HG03354 (cell line): ENCODE results near the gene ZNF516.

Experiments used
- ATAC-seq: cut with Tn5 transposase; IDR thresholded peaks from one replicate; pipeline ENCODE4 v1.9.1; 2021; ENCODE audit warnings: mild to moderate bottlenecking; ENCODE audit not compliant: unreplicated experiment, poor library complexity, severe bottlenecking

ZNF516 gene

DNA sequence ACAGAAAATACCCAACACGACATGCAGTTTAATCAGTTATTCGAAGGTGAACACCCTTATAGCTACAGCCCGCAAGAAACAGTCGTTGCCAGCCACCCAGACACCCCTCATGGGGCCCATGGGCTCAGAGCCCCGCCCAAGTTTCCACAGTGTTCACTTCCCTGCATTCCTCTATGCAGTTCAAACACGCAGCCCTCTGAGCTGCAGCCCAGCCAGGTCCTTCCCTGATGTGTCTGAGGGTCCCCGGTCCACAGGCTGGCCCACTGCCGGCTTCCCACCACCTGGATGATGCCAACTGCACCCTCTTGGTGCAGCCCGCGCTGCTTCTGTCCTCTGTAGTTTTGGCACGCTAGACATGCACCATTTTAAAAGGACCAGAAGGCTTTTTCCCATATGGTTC is 87.4 kb downstream of the ZNF516 start:
- no peak for ATAC-seq

DNA sequence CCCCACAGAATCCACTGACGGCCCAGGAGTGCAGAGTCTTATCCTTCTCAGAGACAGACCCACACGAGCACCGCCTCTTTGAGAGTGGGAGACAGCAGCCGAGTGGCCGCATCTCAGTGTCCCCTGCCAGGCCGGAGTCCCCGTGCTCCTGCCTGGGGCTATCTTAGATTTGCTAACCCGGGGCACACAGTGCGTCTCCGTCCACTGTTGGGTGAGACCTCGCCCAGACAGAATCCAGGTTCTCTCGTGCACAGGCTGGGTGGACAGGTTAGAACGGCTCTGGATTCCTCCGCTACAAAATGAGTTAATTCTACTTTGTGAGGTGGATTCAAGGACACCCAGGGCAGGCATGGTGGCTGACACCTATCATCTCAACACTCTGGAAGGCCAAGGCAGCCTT is 88.3 kb downstream of the ZNF516 start:
- no peak for ATAC-seq

DNA sequence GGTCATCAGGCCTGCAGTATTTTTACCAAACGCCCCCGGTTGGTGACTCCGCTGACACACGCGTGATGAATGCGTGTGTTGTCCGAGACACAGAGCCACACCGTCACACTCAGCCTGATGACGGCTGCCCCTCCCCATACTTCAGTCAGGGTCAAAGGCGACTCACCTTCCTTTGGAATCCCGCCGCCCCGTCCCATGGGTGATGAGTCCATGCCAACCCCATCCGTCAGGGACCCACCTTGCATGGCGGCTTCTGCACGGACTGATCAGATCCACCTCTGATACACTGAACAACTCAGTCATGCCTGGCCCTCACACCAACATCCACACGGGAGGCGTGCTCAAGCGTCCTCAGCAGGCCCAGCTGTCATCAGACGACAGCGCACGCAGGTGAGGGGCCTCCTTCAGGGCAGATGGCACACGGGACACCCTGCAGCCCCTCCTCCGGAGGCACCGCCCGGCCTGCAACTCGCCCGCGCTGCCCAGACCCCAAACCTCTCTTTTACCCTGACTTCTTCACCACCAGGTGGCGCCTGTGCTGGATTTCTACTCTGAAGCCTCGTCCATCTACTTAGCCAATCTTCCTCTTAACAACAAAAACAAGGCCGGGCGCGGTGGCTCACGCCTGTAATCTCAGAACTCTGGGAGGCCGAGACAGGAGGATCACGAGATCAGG is 89.2 kb downstream of the ZNF516 start:
- ATAC-seq: peak; percentile 64

DNA sequence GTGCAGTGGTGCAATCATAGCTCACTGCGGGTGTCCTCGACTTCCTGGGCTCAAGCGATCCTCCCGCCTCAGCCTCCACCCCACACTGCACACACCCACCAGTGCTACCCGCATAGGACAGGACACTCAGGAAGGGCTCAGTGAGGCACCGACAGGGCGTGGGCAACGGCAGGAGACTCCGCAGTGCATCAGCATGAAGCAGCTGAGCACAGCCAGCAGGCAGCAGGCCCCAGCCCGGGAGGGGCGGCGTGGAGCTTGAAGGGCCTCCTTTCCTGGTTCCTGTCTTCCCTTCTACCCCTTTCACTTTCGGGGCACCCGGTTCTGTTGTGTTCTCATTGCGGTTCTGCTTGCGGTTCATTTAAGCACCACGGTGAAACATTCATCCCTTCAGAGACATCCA is 89.8 kb downstream of the ZNF516 start:
- ATAC-seq: no peak

DNA sequence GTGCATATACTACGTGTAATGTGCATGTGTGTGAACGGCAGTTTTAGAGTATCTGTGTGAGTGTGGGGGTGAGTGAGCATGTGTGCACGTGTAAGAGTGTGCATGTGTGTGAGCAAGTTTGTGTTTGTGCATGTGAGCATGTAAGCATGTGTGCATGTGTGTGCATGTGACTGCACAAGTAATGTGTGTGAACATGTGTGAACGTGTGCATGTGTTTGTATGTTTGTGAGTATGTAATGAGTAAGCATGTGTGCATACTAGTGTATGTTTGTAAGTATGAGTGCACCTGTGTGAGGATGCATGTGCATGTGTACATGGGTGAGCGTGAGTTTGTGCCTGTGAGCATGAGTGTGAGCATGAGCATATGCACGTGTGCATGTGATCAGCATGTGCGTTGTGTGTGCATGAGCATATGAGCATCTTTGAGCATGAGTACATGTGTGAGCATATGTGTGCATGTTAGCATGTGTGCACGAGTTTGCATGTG is 90.7 kb downstream of the ZNF516 start:
- ATAC-seq: no peak

DNA sequence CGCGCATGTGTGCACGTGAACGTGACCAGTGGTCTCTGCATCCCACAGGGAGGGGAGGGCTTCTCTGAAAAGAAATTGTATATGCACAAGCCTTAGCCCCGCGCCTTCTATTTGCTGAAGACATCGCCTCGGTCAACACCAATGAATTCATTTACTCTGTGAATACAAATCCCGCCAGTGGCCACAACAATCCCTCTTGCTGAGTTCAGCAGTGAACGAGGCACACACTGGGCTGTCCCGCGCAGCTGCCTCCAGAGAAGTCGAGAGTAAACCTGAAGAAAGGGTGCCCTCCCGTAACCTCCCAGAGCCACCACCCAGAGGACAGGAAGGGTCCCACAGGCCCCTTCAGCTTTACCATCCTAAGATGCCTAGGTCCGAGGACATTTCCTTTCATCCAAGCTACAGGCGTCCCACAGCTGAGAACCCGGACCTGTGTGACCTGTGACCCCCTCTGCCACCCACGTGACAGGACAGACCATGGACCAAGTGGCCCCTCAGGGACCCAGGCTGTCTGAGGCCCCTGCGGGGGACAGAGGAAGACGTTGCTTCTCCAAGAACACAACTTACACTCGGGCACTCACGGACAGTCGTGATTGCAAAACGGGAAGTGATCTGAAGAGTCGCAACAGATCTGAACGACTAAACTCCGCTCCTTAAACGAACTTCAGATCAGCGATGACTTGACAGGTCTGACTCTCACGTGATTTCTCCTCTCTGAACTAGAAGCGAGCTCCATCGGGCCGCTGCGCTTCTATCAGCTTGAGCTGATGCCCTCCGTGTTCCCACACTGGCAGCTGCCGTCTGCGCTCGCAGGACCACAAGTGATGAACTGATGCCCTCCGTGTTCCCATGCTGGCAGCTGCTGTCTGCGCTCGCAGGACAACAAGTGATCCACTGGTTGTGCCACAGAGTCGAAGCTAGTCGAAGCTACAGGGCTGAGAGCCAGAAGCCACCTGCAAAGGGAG is 92.7 kb downstream of the ZNF516 start:
- no peak for ATAC-seq

DNA sequence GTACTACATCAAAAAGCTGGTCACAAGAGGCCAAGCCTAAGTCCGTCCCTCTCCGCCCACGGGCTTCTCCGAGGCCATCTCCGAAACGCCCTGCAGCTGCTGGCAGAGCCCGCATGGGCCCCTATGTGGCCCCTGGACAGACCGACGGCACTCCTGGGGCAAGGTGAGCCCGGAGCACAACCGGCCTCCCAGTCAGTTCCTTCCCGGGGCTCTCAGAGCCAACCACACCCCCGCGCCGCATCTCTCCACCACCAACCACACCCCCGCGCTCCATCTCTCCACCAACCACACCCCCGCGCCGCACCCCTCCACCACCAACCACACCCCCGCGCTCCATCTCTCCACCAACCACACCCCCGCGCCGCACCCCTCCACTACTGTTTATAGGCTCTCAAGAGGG is 93.5 kb downstream of the ZNF516 start:
- no peak for ATAC-seq

DNA sequence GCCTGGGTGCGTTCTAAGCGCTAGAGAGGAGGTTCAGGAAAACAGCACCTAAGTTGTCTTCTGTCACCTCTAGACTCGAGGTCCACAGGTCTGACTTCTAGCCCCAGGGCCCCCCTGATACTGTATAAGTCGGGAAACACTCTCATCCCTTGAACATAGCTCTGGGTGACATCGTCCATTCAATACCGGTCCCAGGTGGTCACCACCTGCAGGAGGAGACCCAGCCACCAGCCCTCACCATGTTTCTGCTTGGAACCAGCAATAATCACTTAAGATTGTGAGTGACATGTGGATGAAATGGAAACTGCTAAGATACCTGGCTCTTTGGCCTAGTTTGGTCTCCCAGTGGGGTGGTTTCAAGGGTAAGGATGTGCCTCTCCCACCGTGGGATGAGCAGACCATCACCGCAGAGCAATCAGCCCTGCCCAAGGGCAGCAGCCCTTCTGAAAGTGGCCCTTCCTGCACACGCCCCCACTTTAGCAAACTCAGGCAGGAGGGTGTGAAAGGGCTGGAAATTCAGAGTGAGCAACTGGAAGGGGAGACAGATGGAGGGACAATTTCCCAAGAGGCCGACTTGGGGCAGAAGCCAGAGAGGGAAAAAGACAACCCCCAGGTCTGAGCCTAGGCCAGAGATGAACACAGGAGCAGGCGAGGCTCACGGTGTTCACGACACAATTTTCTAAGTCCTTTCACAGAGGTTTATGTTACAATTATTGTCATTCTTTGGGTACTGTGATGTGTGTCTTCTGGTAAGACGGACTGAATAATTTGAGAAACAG is 95.2 kb downstream of the ZNF516 start:
- ATAC-seq: no peak

DNA sequence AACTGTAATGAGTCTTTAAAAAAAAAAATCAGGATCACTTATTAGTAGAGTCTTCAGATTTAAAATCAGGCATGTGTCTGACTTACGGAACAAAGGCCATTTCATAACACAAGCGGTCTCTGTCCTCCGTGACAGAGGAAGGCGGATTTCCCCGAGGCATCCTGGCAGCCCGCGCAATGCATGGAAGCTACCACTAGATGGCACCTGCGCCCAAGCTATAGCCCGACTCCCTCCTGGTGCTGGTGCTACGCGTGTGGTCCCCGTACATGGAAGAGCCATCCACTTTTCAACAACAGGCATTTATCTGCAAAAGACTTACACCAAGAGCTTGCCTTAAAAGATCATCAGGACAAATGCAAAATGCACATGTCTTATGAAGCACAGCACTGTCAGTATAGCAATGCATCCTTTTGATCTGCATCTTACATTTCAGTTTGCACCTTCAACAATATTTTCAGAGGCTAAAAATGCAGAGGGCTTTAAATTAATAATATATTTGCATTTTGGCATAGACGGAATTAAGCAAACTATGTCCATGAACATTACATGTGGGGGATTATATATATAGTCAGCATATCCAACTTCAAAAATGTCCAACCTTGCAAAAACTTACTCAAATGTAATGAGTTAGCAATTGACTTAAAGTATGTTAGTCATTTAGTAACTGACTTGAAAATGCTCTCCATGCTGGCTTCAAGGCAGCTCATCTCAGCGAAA is 96.0 kb downstream of the ZNF516 start:
- ATAC-seq: peak; percentile 96

DNA sequence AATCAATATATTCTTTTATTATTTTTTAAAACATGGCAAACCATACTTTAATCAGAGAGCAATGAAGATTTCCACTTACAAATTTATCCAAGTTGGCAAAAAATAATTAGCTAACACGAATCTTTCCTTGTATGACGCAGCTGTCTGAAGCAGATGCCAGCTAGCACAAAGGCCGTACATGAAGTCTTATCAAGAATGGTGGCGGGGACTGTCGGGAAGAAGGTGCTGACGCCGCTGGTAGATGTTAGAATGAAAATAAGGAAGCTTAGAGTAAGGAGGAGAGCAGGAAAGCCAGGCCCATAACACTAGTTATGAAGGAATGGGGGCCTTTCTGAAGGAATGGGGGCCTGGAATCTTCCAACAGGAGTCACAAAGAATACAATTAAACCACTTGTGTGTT is 96.7 kb downstream of the ZNF516 start:
- no peak for ATAC-seq

DNA sequence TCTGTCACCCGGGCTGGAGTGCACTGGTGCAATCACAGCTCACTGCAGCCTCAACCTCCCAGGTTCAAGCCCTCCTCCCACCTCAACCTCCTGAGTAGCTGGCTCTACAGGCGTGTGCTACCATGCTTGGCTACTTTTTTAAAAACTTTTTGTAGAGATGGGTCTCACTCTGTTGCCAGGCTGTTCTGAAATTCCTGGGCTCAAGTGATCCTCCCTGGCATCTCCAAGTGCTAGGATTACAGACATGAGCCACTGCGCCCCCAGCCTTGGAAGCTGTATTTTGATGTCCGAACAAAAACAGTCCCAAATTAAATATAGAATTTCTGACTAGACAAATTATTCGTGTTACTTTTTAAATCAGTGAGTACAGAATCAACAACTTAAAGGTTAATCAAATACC is 97.4 kb downstream of the ZNF516 start:
- ATAC-seq: no peak

DNA sequence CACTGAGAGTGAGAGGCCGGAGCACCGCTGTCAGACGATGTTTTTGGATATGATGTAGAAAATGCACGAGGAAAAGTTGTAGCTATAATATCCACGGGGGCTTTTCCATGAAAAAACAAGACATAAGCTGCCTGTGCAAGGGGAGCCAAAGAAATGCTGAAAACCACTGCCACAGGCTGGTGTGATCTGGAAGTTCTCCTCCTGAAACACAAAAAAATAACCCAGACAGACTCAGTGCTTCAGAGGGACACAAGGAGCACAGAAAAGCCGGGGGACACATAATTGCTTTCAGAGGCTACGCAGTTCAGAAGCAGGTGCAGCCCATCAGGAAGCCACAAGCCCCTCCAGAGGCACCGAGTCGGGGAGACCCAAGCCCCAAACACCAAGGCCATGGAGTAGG is 98.2 kb downstream of the ZNF516 start:
- ATAC-seq: no peak

DNA sequence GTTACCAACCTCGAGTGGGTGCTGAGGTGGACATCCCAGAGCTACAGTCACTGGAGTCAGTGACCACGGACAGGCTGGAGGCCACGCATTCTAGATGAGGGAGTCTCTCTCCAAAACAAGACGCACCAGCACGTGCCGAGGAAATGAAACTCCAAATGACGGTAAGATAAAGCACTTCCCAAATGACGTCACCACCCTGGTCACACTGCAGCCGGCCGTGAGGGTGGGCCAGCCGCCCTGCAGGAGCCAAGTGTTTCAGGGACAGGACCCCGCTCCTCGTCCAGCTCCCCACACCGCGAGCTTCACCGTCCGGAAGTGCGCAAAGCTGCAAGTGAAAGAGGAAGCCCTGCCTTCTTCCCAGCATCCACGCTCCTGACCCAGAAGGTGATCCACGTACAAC is 99.4 kb downstream of the ZNF516 start:
- ATAC-seq: no peak

DNA sequence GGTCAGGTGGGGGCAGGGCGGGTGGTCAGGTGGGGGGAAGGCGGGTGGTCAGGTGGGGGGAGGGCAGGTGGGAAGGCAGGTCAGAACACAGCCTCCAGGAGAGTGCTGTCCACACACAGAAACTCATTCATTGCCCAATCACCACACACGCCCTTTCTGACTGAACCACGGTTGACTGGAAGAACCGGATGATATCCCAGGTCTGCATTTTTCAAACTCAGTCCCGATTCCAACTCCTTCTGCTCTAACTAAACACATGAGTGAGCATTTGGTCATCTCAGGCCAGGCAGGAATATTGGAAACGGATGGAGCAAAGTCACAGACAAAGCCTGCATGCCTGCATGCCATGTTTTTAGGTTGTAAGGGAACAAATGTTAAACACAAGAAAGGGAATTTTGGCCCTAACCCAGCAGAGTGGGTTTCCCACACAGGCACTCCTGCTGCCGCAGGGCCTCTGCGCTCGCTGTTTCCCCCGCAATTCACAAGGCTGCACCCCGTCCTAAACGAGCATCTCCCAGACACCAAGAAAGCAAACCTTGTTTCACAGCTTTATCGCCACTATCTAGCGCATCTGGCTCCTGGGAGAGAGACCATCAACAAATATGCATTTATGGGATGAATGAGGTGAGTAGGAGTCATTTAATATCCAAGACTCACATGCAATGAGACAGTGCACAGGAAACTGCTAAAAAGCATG is 100.1 kb downstream of the ZNF516 start:
- no peak for ATAC-seq

DNA sequence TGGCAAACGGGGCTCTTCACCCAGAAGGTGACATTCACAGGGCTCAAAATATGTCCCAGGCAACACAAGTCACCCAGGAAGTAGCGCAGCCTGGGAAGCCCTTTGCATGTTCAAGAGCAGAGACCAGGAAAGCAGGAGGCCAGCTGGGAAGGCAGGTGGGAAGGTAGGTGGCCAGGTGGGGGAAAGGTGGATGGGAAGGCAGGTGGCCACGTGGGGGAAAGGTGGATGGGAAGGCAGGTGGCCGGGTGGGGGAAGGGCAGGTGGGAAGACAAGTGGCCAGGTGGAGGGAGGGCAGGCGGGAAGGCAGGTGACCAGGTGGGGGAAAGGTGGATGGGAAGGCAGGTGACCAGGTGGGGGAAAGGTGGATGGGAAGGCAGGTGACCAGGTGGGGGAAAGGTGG is 102.7 kb downstream of the ZNF516 start:
- ATAC-seq: no peak

DNA sequence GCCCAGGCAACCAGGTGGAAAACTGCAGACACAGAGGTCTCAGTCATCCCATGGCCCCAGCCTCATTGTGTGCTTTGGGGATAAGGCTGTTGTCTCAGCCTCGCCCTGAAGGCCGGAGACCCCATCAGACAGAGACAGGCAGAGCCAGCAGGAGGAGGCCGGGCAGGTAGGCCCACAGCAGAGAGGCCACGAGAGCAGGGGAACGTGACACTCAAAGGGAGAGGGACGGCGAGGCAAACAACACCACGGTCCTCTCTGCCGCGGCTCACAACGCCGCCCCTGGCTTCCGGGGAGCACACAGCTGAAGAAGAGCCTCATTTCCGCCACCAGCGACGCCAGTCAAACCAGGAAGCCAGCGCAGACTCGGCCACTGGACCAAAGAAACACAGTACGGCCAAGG is 103.3 kb downstream of the ZNF516 start:
- ATAC-seq: no peak

DNA sequence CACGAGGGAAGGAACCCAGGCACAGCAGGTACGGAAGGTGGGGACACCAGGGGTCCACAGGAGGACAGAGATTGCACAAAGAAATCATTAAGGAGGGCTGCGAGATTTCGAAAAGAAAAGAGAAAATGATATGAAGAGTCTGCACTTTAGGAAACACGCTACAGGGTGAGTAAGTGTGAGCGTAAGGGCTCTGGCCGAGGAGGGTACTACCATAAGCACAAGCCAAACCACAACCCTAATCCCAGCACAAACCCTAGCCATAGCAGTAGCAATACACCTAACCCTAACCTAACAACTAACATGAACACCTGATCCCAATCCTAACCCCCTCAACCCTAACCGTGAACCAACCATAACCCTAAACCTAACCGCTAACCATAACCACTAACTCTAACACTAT is 104.0 kb downstream of the ZNF516 start:
- ATAC-seq: no peak

DNA sequence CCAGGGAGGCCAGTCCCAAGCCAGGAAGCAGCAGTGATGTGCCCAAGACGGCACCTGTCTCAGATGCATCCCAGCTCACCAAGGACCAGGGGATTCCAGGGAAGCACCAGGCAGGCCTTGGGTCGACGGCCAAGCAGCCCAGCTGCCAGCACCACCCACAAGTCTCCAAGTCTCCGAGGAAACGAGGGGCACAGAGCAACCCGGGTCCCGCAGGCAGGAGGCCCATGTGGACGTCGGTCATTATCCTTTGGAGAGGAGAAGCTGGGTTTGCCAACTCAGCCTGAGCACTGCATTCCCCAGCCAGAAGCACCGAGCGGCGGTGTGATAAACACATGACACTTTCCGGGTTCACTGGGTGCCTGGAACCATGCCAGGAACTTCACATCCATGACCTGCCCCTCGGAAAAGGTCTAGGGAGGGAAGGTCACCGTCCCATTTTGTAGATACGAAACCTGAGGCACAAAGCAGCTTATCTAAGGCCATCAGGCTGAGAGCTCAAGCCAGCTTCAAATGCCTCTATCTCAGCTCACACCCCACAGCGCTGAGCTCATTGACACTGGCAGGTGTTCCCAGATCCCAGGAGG is 104.5 kb downstream of the ZNF516 start:
- ATAC-seq: no peak

DNA sequence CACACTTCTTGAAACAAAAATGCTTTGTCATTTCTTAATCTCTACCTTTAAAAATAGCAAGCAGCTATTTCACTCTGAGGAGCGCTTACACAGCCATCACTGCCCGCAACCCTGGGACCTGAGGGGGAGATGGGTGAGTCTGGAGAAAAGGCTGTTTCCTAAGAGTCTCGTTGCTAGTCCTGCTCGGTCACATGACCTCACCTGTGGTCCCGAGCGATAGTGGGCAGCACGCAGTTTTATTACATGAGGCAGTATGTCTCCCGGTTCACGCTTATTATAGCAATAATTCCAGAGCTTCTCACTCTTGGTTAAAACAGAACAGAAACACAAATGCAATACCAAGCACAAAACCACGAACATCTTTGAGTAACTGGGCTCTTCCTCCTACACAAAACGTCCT is 105.3 kb downstream of the ZNF516 start:
- ATAC-seq: no peak
